GM18505 (cell line): ENCODE data around the gene YBX1.

ENCODE experiments used
- ATAC-seq: cut with Tn5 transposase; IDR thresholded peaks from one replicate; pipeline ENCODE4 v1.9.1; 2021; ENCODE audit not compliant: unreplicated experiment
- POLR2A ChIP-seq: IDR thresholded peaks from 4 replicates; pipeline ENCODE4 v1.6.1; 2011; ENCODE audit warnings: borderline replicate concordance; ENCODE audit not compliant: insufficient read depth, insufficient read length; ENCODE audit errors: extremely low read depth

YBX1 gene

DNA sequence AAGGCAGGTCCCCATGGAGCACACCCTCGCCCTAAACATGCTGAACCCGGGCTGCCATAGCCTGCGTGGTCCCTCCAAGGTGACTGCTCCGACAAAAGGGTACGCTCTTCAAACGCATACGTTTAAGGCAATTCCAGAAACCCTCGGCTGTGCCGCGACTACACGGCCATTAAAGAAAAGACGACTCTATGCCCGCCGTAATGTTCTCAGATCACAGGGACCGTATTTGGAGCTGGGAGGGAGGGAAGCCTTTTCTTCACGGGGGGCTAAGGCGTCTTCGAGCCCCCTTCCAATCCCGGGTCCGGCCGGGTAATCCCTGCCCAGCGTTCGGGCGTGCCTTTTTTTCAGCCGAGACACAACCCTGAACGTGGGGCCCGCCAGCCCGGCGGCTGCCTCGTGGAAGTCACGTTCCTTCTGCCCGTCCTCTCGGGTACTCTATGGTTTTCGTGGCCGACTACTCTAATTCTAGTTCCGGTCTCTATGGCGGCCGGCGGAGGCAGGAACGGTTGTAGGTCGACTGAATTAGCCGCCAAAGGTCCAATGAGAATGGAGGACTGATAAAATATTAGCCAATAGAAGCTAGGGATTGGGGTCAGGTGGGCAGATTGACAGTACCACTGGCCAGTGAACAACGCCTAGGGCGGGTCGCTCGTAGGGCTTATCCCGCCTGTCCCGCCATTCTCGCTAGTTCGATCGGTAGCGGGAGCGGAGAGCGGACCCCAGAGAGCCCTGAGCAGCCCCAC lies at the start of gene YBX1:
YBX1 (plus strand) TSS at position 678 of the 743 bp plus-strand sequence. CDS start 148 bp downstream, outside the sequence.
- peak; percentile 87 for TF ChIP-seq POLR2A
- ATAC-seq, result peak; percentile 78

GRCh38 chr1:42639116-42639515 lies 43.1 kb upstream of the YBX1 start:
- no peak for TF ChIP-seq POLR2A
- no peak for ATAC-seq

DNA sequence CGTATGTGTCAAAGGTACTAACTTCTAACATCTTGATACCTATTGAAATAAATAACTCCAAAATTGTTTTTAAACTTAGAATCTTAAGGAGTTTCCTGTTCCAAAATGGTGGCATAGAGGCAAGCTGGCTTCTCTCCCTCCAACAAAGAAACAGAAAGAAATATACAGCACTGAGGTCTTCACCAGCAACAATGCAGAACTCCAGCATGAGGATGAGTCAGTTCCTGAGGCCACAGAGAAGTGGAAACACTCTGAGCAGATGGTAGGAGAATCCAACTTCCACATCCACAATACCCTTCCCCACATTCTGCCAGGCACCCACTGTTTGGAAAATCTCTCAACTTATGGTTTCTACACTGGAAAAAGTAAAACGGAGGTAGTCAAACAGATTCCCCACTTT lies 36.2 kb upstream of the YBX1 start:
- no peak for ATAC-seq
- TF ChIP-seq POLR2A, result no peak

DNA sequence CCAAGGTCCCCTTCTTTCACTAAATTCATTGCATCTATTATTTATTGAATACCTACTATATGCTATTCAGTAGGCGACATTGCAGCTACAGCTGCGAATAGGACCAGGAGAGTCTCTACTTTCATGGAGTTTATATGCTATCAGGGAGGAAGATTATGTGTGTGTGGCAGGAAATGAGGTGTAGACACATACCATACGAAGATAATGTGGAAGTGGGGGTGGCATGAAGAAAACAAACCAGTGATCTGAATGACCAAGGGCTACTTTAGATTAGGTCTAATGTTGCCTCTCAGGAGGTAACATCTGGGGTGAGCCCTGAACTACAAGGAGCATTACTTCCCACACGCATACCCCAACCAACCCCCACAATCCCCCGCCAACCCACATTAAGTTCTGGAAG lies 25.0 kb upstream of the YBX1 start:
- no peak for TF ChIP-seq POLR2A
- no peak for ATAC-seq

DNA sequence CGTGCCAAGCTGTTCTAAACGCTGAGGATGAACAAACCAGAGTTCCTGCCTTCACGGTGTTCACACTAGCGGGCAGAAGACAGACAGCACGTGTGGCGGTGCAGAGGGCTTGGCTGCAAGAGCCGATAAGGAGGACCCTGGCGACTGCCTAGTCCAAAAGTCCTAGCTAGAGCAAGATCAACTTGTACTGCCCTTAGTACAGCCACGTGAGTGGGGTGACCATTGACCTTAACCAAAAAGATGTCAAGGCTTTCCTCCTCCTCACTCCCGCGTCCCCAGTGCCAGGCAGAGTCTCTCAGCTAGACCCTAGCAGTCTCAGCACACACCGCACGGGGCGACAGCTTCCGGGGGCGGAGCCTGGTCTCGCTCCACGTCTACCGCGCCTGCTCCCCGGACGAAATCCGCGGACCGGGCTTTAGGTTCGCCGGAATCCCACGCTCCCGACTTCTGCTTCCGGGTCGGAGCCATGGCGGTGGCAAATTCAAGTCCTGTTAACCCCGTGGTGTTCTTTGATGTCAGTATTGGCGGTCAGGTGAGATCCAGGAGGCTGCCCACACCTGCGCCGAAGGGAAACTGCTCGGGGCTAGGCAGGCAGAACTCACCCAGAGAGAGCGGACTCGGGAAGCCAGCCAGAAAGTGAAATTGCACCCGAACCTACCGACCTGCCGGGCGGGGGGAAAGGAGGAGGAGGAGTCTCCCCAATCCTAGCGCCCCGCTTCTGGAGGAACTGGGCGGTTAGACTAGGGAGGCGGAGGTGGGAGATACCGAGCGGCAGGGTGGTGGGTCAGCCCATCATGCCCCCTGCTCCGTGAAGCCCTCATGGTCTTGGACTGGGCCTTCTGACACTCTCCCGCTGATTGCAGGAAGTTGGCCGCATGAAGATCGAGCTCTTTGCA lies 24.0 kb upstream of the YBX1 start, which contains the start of gene PPIH:
PPIH (plus strand) TSS at position 443 of the 896 bp plus-strand sequence; CDS start at position 467, 24 bp downstream.
- peak; percentile 92 for TF ChIP-seq POLR2A
- ATAC-seq, result peak; percentile 95

GRCh38 chr1:42658877-42659337 lies 23.3 kb upstream of the YBX1 start:
- no peak for TF ChIP-seq POLR2A
- ATAC-seq, result no peak

GRCh38 chr1:42660907-42661500 lies 21.2 kb upstream of the YBX1 start:
- ATAC-seq, result no peak
- no peak for TF ChIP-seq POLR2A

GRCh38 chr1:42669936-42670335 lies 12.3 kb upstream of the YBX1 start:
- TF ChIP-seq POLR2A, result no peak
- ATAC-seq, result no peak

DNA sequence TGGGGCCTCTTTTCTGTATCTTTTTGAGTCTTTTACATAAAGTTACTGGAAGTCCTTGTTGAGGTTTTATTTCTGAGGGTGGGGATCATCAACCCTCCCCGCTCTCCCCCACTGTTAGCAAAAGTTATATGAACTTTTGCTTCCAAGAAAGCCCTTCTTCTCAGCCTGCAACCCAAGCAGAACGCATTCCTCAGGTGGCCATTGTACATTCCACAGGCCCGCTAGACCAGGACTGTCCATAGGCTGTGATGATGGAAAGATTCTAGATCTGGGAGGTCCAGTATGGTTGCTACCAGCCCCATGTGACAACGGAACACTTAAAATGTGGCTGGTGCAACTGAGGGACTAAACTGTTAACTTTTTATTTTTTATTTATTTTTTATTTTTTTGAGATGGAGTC lies 11.8 kb upstream of the YBX1 start:
- no peak for ATAC-seq
- TF ChIP-seq POLR2A, result no peak

DNA sequence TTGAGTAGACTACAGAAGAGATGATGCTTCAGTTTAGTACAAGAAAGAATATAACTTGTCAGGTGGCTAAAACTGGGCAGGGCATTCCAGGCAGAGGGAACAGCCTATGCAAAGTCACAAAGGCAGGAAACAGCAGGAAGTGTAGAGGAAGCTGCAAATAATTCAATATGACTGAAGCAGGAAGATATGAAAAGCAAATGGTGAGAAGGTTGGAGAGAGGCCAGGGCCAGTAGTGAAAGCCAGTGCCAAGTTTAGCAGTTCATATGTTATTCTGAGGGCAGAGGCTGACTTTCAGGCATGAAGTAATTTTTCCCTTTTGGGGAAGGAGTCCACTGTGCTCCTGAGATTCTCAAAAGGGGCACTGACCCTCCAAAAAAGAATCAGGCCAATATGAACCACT lies 8.0 kb upstream of the YBX1 start:
- TF ChIP-seq POLR2A, result no peak
- ATAC-seq, result no peak

GRCh38 chr1:42674682-42675081 lies 7.5 kb upstream of the YBX1 start:
- ATAC-seq, result no peak
- no peak for TF ChIP-seq POLR2A

GRCh38 chr1:42675467-42675866 lies 6.8 kb upstream of the YBX1 start:
- TF ChIP-seq POLR2A, result no peak
- no peak for ATAC-seq

DNA sequence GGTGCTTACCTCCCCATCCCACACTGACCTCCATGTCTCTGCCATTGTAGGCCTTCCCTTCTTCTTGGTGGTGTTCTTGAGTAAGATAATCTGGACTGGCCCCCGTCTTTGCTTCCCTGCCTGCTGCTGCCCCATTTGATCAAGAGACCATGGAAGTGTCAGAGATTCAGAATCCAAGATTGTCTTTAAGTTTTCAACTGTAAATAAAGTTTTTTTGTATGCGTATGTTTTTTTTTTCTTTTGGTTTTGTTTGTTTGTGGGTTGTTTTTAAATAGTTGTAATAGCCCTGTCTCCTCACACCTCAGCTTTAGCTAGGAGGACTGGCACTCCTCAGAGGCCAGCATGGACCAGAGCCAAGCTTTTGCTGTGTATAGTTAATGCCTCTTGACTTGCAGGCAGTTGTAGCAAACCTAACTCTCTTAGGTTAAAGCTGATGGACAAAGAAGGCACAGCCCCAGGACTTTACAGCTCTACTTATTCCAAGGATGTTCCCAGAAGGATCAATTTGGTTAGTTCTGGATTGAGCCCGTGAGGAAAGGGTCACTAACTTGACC lies 5.6 kb upstream of the YBX1 start:
- no peak for TF ChIP-seq POLR2A
- ATAC-seq, result no peak
